ENCODE results near the gene UROC1. TPM values are rescaled to one million over a fixed set of nuclear protein-coding genes. Genes with fewer than 3 reads are reported as not detected.

Gene UROC1
- total and polyA plus RNA-seq, 2 of the 13 experiments (the other 11 are each of a cell fraction or from before 2014, with no cell fraction given) = 0.71 to 1.3 TPM

- no peak for TF ChIP-seq ZBTB26 (CRISPR knock-in tag; IDR thresholded peaks at IDR 0.05; ENCODE audit: borderline replicate concordance)
- no peak for TF ChIP-seq FOXA1 (IDR thresholded peaks at IDR 0.05)
- no peak for TF ChIP-seq FOXA1 (CRISPR knock-in tag; IDR thresholded peaks at IDR 0.05)
- TF ChIP-seq NR0B2 (CRISPR knock-in tag; IDR thresholded peaks at IDR 0.05) = no peak
- TF ChIP-seq ZNF605 (CRISPR knock-in tag; IDR thresholded peaks at IDR 0.05) = 0 out of 2 replicates have a peak, but pooled peaks have one; percentile 77
- no peak for TF ChIP-seq SRSF4 (IDR thresholded peaks at IDR 0.05; ENCODE audit: low read depth, low read length, poor library complexity, severe bottlenecking)
- TF ChIP-seq ZNF749 (CRISPR knock-in tag; IDR thresholded peaks at IDR 0.05; ENCODE audit: borderline replicate concordance) = no peak
- TF ChIP-seq CREB1 (IDR thresholded peaks at IDR 0.05) = no peak
- no peak for TF ChIP-seq CREB1 (CRISPR knock-in tag; IDR thresholded peaks at IDR 0.05)
- TF ChIP-seq RFXANK (CRISPR knock-in tag; IDR thresholded peaks at IDR 0.05) = no peak; the same call in 1 of the 2 replicates
- TF ChIP-seq ZNF883 (CRISPR knock-in tag; IDR thresholded peaks at IDR 0.05; ENCODE audit: not compliant biosample characterization) = no peak
- no peak for TF ChIP-seq ZFP36L1 (CRISPR knock-in tag; IDR thresholded peaks at IDR 0.05)
- no peak for TF ChIP-seq FOSL2 (CRISPR knock-in tag; IDR thresholded peaks at IDR 0.05)
- no peak for TF ChIP-seq ZNF260 (CRISPR knock-in tag; IDR thresholded peaks at IDR 0.05; ENCODE audit: borderline replicate concordance, low read depth)
- peak; percentile 77 for TF ChIP-seq MED1 (CRISPR knock-in tag; IDR thresholded peaks at IDR 0.05)
- peak; percentile 57 for TF ChIP-seq AGO2 (optimal IDR thresholded peaks at IDR 0.05; ENCODE audit: low read depth, low read length)
- peak; percentile 67; the same call in 1 of the 2 replicates for TF ChIP-seq TOPORS (CRISPR knock-in tag; IDR thresholded peaks at IDR 0.05)
- no peak; the same call in 1 of the 2 replicates for TF ChIP-seq ZNF839 (CRISPR knock-in tag; IDR thresholded peaks at IDR 0.05; ENCODE audit: borderline replicate concordance)
- no peak for TF ChIP-seq SNRNP70 (IDR thresholded peaks at IDR 0.05; ENCODE audit: low read depth, low read length)
- peak; percentile 78; the same call in 1 of the 2 replicates for TF ChIP-seq CBX5 (CRISPR knock-in tag; IDR thresholded peaks at IDR 0.05; ENCODE audit: borderline replicate concordance)
- no peak; the same call in 1 of the 2 replicates for TF ChIP-seq MTERF4 (CRISPR knock-in tag; IDR thresholded peaks at IDR 0.05)
- no peak for TF ChIP-seq ZKSCAN5 (CRISPR knock-in tag; IDR thresholded peaks at IDR 0.05)
- TF ChIP-seq SRSF1 (optimal IDR thresholded peaks at IDR 0.05; ENCODE audit: low read depth, low read length) = peak; percentile 48
- no peak for TF ChIP-seq ZNF737 (CRISPR knock-in tag; IDR thresholded peaks at IDR 0.05; ENCODE audit: borderline replicate concordance)
- no peak for TF ChIP-seq CERS6 (CRISPR knock-in tag; IDR thresholded peaks at IDR 0.05)
- TF ChIP-seq ZNF784 (CRISPR knock-in tag; IDR thresholded peaks at IDR 0.05; ENCODE audit: borderline replicate concordance) = no peak
Observed at GRCh38 chr3:126523745-126524428, 6.3 kb upstream of the UROC1 start, which contains the start of gene CHST13 (continued).
